Ishikawa (cell line): Measurements from ENCODE around the gene ARMC2.

Source experiments
- EP300 ChIP-seq: IDR thresholded peaks from 2 replicates; pipeline ENCODE4 v1.6.1; 2012; ENCODE audit warnings: borderline replicate concordance
- FOXM1 ChIP-seq: IDR thresholded peaks from 2 replicates; pipeline ENCODE4 v1.6.1; 2012; ENCODE audit warnings: low read depth, borderline replicate concordance
- RAD21 ChIP-seq: IDR thresholded peaks from 2 replicates; pipeline ENCODE4 v1.6.1; 2012; ENCODE audit warnings: low read depth
- REST ChIP-seq: IDR thresholded peaks from 2 replicates; pipeline ENCODE4 v1.6.1; 2012; ENCODE audit warnings: low read depth, mild to moderate bottlenecking
- TAF1 ChIP-seq: IDR thresholded peaks from 2 replicates; pipeline ENCODE4 v1.6.1; 2012; ENCODE audit warnings: low read depth, mild to moderate bottlenecking
- YY1 ChIP-seq: IDR thresholded peaks from 2 replicates; pipeline ENCODE4 v1.6.1; 2012; ENCODE audit warnings: low read depth

DNA sequence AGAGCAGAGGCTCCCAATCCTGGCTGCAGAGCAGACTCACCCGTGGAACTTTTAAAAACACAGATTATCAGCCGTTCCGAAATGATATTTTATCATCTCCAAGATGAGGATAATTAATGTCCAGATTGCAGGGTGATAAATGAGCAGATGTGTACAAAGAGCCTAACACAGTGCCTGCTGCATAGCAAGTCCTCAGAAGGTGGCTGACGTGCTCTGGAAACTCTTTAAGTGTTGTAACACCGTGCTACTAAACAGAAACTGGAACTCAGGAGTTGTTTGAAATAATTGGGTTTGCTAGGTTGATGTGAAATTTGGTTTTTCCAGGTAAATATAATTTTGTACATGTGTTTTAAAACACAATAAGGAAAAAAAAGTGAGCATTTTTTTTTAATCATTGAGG, 118.0 kb downstream of the ARMC2 start:
- no peak for TF ChIP-seq REST
- TF ChIP-seq YY1, result no peak
- no peak for TF ChIP-seq RAD21
- TF ChIP-seq FOXM1, result no peak
- TF ChIP-seq EP300, result no peak
- TF ChIP-seq TAF1, result no peak
